NCI-H2227 (cell line): Measurements from ENCODE around the gene ROCK2.
"Not testable (repeated sequence)": the region's sequence is repeated elsewhere in the genome, so short reads cannot be mapped to it uniquely, and the experiment has no call there.

Experiments
- DNase-seq: peaks from one replicate; lab custom pipeline; 2025; ENCODE audit not compliant: unreplicated experiment; lab: John Stamatoyannopoulos, UW

Gene ROCK2

GRCh38 chr2:11241412-11242203 is 102.8 kb downstream of the ROCK2 start:
- DNase-seq = no peak

- DNase-seq = no peak
Measured at GRCh38 chr2:11239666-11240462, 104.6 kb downstream of the ROCK2 start.

GRCh38 chr2:11239147-11239546 is 105.3 kb downstream of the ROCK2 start:
- no peak for DNase-seq

- DNase-seq = no peak
Measured at GRCh38 chr2:11237122-11237521, 107.3 kb downstream of the ROCK2 start.

- DNase-seq = no peak
Measured at GRCh38 chr2:11236335-11236734, 108.1 kb downstream of the ROCK2 start.

- DNase-seq = no peak
Measured at GRCh38 chr2:11235583-11235982, 108.9 kb downstream of the ROCK2 start.

- no peak for DNase-seq
Measured at GRCh38 chr2:11234309-11234708, 110.1 kb downstream of the ROCK2 start.

- DNase-seq = not testable (repeated sequence)
Measured at GRCh38 chr2:11231193-11231592, 113.2 kb downstream of the ROCK2 start.

- DNase-seq = no peak
Measured at GRCh38 chr2:11228692-11229091, 115.7 kb downstream of the ROCK2 start.

GRCh38 chr2:11227595-11227994 is 116.8 kb downstream of the ROCK2 start:
- DNase-seq = no peak

GRCh38 chr2:11224887-11225286 is 119.5 kb downstream of the ROCK2 start:
- DNase-seq = no peak

GRCh38 chr2:11222845-11223244 is 121.6 kb downstream of the ROCK2 start:
- no peak for DNase-seq

GRCh38 chr2:11220445-11220844 is 124.0 kb downstream of the ROCK2 start:
- DNase-seq = no peak

GRCh38 chr2:11215407-11215806 is 129.0 kb downstream of the ROCK2 start:
- DNase-seq = no peak

- DNase-seq = no peak
Measured at GRCh38 chr2:11214770-11215169, 129.7 kb downstream of the ROCK2 start.

- DNase-seq = no peak
Measured at GRCh38 chr2:11213975-11214374, 130.5 kb downstream of the ROCK2 start.

GRCh38 chr2:11213090-11213638 is 131.3 kb downstream of the ROCK2 start:
- DNase-seq = no peak

GRCh38 chr2:11212645-11213044 is 131.8 kb downstream of the ROCK2 start:
- DNase-seq = no peak

- DNase-seq = no peak
Measured at GRCh38 chr2:11208083-11208482, 136.4 kb downstream of the ROCK2 start.

GRCh38 chr2:11203480-11203879 is 141.0 kb downstream of the ROCK2 start:
- no peak for DNase-seq

GRCh38 chr2:11201969-11202368 is 142.5 kb downstream of the ROCK2 start:
- DNase-seq = no peak

GRCh38 chr2:11200651-11201050 is 143.8 kb downstream of the ROCK2 start:
- no peak for DNase-seq
